Measurements from ENCODE around the gene ATAD3C. TPM values are rescaled to one million over a fixed set of nuclear protein-coding genes. Genes with fewer than 3 reads are reported as not detected.
A peak's percentile ranks its signal among the peaks of the same experiment; 100 is the strongest.
"Not testable (repeated sequence)": the region's sequence is repeated elsewhere in the genome, so short reads cannot be mapped to it uniquely, and the experiment has no call there.

ATAD3C gene
- total RNA-seq, 1 experiment from 2014 or later: 10.6 TPM

DNA sequence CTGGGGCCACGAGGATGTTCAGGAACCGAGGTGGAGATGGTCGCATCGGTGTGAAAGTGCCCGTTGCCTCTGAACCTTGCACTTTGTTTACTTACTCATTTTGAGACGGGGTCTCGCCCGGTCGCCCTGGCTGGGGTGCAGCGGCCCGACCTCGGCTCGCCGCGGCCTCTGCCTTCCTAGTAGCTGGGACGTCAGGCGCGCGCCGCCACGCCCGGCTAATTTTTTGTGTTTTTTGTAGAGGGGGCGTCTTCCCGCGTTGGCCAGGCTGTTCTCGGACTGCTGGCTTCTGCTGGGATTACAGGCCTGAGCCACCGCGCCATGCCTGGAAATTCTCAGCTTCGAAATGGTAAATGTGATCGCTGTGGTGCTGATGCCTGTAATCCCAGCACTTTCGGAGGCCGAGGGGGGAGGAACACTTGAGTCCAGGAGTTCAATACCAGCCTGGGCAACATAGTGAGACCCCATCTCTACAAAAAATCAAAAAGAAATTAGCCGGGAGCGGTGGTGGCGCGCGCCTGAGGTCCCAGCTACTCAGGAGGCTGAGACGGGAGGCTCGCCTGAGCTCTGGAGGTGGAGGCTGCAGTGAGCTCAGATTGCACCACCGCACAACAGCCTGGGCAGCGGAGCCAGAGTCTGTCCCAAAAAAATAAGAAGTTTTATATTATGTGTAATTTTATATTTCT is 41.7 kb upstream of the ATAD3C start:
- H3K27ac ChIP-seq (ENCODE audit: low read length): peak overlapping the region; percentile 96
- H3K4me1 ChIP-seq (ENCODE audit: control insufficient read depth, insufficient read depth, low read length): peaks cover 28% of the 10 kb centered on the region
- ChIA-PET POLR2A (interaction anchor here (0.5 to 1.0 kb wide), 2 partner anchors 24 to 91 kb away, joined by 3 to 8 read pairs; no protein-coding TSS in a partner anchor), CTCF (no interaction called here)
- no peaks in the 10 kb centered on the region for H3K9me3 ChIP-seq (ENCODE audit: control insufficient read depth, insufficient read depth, low read depth, low read length)
- no peak for DNase-seq (ENCODE audit: low read depth, low spot score)
- intact Hi-C loops (cut with micrococcal nuclease; ENCODE audit: unreplicated experiment): no loop called here
- BruUV-seq (replicated peaks): no TSS peak
- no peaks in the 10 kb centered on the region for H3K27me3 ChIP-seq (ENCODE audit: control insufficient read depth, insufficient read depth, low read length)
- TF ChIP-seq TCF7L2 (IDR thresholded peaks at IDR 0.05; ENCODE audit: low read depth, low read length) (no peak), POLR2AphosphoS5 (IDR thresholded peaks at IDR 0.05; ENCODE audit: low read depth, low read length) (peak; percentile 23; the same call in 1 of the 2 replicates)
- TF ChIP-seq, protein P1, sequence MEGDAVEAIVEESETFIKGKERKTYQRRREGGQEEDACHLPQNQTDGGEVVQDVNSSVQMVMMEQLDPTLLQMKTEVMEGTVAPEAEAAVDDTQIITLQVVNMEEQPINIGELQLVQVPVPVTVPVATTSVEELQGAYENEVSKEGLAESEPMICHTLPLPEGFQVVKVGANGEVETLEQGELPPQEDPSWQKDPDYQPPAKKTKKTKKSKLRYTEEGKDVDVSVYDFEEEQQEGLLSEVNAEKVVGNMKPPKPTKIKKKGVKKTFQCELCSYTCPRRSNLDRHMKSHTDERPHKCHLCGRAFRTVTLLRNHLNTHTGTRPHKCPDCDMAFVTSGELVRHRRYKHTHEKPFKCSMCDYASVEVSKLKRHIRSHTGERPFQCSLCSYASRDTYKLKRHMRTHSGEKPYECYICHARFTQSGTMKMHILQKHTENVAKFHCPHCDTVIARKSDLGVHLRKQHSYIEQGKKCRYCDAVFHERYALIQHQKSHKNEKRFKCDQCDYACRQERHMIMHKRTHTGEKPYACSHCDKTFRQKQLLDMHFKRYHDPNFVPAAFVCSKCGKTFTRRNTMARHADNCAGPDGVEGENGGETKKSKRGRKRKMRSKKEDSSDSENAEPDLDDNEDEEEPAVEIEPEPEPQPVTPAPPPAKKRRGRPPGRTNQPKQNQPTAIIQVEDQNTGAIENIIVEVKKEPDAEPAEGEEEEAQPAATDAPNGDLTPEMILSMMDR (IDR thresholded peaks at IDR 0.05): no peak
- TF ChIP-seq, protein P2, sequence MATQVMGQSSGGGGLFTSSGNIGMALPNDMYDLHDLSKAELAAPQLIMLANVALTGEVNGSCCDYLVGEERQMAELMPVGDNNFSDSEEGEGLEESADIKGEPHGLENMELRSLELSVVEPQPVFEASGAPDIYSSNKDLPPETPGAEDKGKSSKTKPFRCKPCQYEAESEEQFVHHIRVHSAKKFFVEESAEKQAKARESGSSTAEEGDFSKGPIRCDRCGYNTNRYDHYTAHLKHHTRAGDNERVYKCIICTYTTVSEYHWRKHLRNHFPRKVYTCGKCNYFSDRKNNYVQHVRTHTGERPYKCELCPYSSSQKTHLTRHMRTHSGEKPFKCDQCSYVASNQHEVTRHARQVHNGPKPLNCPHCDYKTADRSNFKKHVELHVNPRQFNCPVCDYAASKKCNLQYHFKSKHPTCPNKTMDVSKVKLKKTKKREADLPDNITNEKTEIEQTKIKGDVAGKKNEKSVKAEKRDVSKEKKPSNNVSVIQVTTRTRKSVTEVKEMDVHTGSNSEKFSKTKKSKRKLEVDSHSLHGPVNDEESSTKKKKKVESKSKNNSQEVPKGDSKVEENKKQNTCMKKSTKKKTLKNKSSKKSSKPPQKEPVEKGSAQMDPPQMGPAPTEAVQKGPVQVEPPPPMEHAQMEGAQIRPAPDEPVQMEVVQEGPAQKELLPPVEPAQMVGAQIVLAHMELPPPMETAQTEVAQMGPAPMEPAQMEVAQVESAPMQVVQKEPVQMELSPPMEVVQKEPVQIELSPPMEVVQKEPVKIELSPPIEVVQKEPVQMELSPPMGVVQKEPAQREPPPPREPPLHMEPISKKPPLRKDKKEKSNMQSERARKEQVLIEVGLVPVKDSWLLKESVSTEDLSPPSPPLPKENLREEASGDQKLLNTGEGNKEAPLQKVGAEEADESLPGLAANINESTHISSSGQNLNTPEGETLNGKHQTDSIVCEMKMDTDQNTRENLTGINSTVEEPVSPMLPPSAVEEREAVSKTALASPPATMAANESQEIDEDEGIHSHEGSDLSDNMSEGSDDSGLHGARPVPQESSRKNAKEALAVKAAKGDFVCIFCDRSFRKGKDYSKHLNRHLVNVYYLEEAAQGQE (IDR thresholded peaks at IDR 0.05; ENCODE audit: insufficient read depth in 1 of 2, low read depth in 2 of 2, low read length in 1 of 2): no peak
- in situ Hi-C loops (cut with HindIII; ENCODE audit: low pct_unique_long_range_greater_than_20kb, low sequenced_read_pairs): no loop called here
- H3K4me3 ChIP-seq (ENCODE audit: low read depth in 2 of 2, low read length in 2 of 2): peak overlapping the region; percentile 81 to 88
- ATAC-seq: peak; percentile 27
- peaks cover 8% of the 10 kb centered on the region for H3K36me3 ChIP-seq (ENCODE audit: control insufficient read depth, insufficient read depth, low read length)

DNA sequence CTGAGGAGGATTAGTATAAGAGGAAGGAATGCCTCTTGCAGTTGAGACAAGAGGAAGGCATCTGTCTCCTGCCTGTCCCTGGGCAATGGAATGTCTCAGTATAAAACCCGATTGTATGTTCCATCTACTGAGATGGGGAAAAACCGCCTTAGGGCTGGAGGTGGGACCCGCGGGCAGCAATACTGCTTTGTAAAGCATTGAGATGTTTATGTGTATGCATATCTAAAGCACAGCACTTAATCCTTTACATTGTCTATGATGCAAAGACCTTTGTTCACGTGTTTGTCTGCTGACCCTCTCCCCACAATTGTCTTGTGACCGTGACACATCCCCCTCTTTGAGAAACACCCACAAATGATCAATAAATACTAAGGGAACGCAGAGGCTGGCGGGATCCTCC is 39.3 kb upstream of the ATAD3C start:
- H3K27ac ChIP-seq (ENCODE audit: low read length); H3K9me3 ChIP-seq (ENCODE audit: control insufficient read depth, insufficient read depth, low read depth, low read length); BruUV-seq (replicated peaks); POLR2A ChIA-PET; in situ Hi-C loops (cut with HindIII; ENCODE audit: low pct_unique_long_range_greater_than_20kb, low sequenced_read_pairs); CTCF ChIA-PET; H3K27me3 ChIP-seq (ENCODE audit: control insufficient read depth, insufficient read depth, low read length); DNase-seq (ENCODE audit: low read depth, low spot score); H3K4me3 ChIP-seq (ENCODE audit: low read depth in 2 of 2, low read length in 2 of 2); H3K36me3 ChIP-seq (ENCODE audit: control insufficient read depth, insufficient read depth, low read length); intact Hi-C loops (cut with micrococcal nuclease; ENCODE audit: unreplicated experiment); ATAC-seq: not testable (repeated sequence)
- peaks cover 15% of the 10 kb centered on the region for H3K4me1 ChIP-seq (ENCODE audit: control insufficient read depth, insufficient read depth, low read length)

DNA sequence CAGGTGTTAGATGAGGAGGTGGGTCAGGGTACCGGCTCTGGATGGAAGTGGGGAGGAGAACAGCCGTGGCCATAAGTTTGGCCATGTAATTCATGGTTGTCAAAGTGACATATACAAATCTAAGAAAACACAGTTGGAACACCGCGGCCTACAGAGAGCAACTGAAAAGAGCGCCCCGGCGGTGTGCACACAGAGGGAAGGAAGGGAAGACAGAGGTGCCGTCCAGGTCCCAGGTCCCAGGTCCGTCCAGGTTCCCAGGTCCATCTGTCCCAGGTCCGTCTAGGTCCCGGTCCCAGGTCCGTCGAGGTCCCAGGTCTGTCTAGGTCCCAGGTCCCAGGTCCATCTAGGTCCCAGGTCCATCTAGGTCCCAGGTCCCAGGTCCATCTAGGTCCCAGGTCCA is 37.9 kb upstream of the ATAD3C start:
- Histone ChIP-seq H3K4me1 (ENCODE audit: control insufficient read depth, insufficient read depth, low read length) (peaks cover 5% of the 10 kb centered on the region; the same call in 1 of the 2 replicates), H3K27me3 (ENCODE audit: control insufficient read depth, insufficient read depth, low read length) (no peaks in the 10 kb centered on the region), H3K4me3 (ENCODE audit: low read depth in 2 of 2, low read length in 2 of 2) (no peak overlapping the region), H3K9me3 (ENCODE audit: control insufficient read depth, insufficient read depth, low read depth, low read length) (no peaks in the 10 kb centered on the region), H3K27ac (ENCODE audit: low read length) (no peak overlapping the region), H3K36me3 (ENCODE audit: control insufficient read depth, insufficient read depth, low read length) (peaks cover 1% of the 10 kb centered on the region; the same call in 1 of the 2 replicates)
- DNase-seq (ENCODE audit: low read depth, low spot score): no peak
- POLR2A ChIA-PET: no interaction called here
- ATAC-seq: no peak
- intact Hi-C loops (cut with micrococcal nuclease; ENCODE audit: unreplicated experiment): no loop called here
- in situ Hi-C loops (cut with HindIII; ENCODE audit: low pct_unique_long_range_greater_than_20kb, low sequenced_read_pairs): no loop called here
- no TSS peak for BruUV-seq (replicated peaks)
- CTCF ChIA-PET: no interaction called here
- peak; percentile 59; the same call in 1 of the 2 replicates for TF ChIP-seq POLR2AphosphoS5 (IDR thresholded peaks at IDR 0.05; ENCODE audit: low read depth, low read length)
- TF ChIP-seq, protein P2 (IDR thresholded peaks at IDR 0.05; ENCODE audit: insufficient read depth in 1 of 2, low read depth in 2 of 2, low read length in 1 of 2): no peak

DNA sequence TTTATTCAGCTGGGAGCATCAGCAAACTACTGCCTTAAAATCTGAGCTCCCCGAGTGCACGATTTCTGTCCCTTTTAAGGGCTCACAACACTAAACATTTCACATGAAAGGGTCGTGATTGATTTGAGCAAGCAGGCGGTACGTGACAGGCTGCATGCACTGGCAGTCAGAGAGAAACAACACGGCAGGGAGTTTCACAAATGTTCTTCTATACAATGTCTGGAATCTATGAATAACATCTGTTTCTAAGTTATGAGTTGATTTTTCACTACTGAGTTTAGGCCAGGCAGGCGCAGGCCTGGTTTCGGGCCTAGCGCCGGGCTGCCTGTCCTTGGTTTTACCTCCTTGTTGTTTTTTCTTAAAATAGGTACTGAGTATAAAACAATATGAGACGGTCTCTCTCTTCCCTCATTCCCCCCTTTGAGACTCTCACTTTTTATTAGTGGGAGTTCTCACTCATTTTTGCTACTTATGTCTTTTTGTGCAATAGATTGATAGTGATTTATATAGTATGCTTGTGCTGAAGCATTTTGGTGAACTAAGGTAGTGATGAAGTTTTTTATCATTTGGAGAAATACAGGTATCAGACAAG is 37.1 kb upstream of the ATAD3C start:
- DNase-seq (ENCODE audit: low read depth, low spot score); in situ Hi-C loops (cut with HindIII; ENCODE audit: low pct_unique_long_range_greater_than_20kb, low sequenced_read_pairs); H3K4me1 ChIP-seq (ENCODE audit: control insufficient read depth, insufficient read depth, low read length); H3K27me3 ChIP-seq (ENCODE audit: control insufficient read depth, insufficient read depth, low read length); H3K27ac ChIP-seq (ENCODE audit: low read length); intact Hi-C loops (cut with micrococcal nuclease; ENCODE audit: unreplicated experiment); BruUV-seq (replicated peaks); CTCF ChIA-PET; H3K36me3 ChIP-seq (ENCODE audit: control insufficient read depth, insufficient read depth, low read length); H3K4me3 ChIP-seq (ENCODE audit: low read depth in 2 of 2, low read length in 2 of 2); H3K9me3 ChIP-seq (ENCODE audit: control insufficient read depth, insufficient read depth, low read depth, low read length); ATAC-seq; POLR2A ChIA-PET: not testable (repeated sequence)

Data from Panc1 (cell line).